K562 (cell line): ENCODE measurements around the gene ARHGAP26. TPM values are rescaled to one million over a fixed set of nuclear protein-coding genes. Genes with fewer than 3 reads are reported as not detected.

Source experiments
- ATAC-seq: fragments of 200-7000 bp; cut with Tn5 transposase; 3 replicates; pipeline ENCODE4 v1.9.1; 2020; ENCODE audit warnings: moderate library complexity
- BruUV-seq: library from RNA; stranded (reverse); fragments of 400-500 nt; replicated peaks from 2 replicates; lab custom pipeline; 2021; lab: Mats Ljungman, UMichigan
- CTCF ChIA-PET: fragments of 300-600 bp; formaldehyde crosslinking; extraction: SDS; loops from one replicate; lab custom pipeline; 2021; ENCODE audit warnings: low intra/inter-chr PET ratio; lab: Yijun Ruan, JAX
- POLR2A ChIA-PET: fragments of 300-600, 350-650 bp; sonication (Branson Sonifier 250); formaldehyde crosslinking; extraction: SDS; loops from one replicate; lab custom pipeline; 2021; ENCODE audit warnings: antibody characterized with exemption, inconsistent platforms; lab: Yijun Ruan, JAX
- DNase-seq, 4 experiments: peaks; one replicate each; pipeline versions ENCODE4 v3.0.0 to v3.0.0-alpha.2; 2011 to 2018; ENCODE audit warnings: low spot score in 3 of 4, mixed read lengths in 3 of 4; ENCODE audit errors: extremely low read depth in 1 of 4
- FAIRE-seq: peaks from 2 replicates; lab custom pipeline; 2011; peaks lifted over from hg19 to GRCh38; lab: Jason Lieb, UNC
- H2AFZ ChIP-seq: 2 replicates; pipeline ENCODE4 v1.6.0; 2011; ENCODE audit warnings: low read depth, low read length, control low read depth, inconsistent platforms
- H3K27ac ChIP-seq: fragments of 200-600 bp; 3 replicates; pipeline ENCODE4 v1.8.0; 2011; ENCODE audit warnings: low read depth, mild to moderate bottlenecking, control low read depth, inconsistent platforms, low read length, moderate library complexity, mixed read lengths; ENCODE audit errors: extremely low read depth
- H3K27me3 ChIP-seq, 2 experiments: fragments of 300-600 bp in 1 of 2; 2 replicates in 1 of 2; 3 replicates in 1 of 2; pipeline versions ENCODE4 v1.6.0 to v1.8.0; 2011; ENCODE audit warnings: inconsistent platforms in 2 of 2, low read length in 2 of 2, mild to moderate bottlenecking in 1 of 2, mixed read lengths in 1 of 2, moderate library complexity in 1 of 2; ENCODE audit not compliant: control insufficient read depth in 2 of 2, insufficient read depth in 2 of 2
- H3K36me3 ChIP-seq: fragments of 300-600 bp; 3 replicates; pipeline ENCODE4 v1.8.0; 2011; ENCODE audit warnings: mild to moderate bottlenecking, low read length, inconsistent platforms; ENCODE audit not compliant: control insufficient read depth, insufficient read depth
- H3K4me1 ChIP-seq, 2 experiments: fragments of 200-600 bp in 1 of 2; replicated peaks in 1 of 2; 2 replicates in 1 of 2; 3 replicates in 1 of 2; pipeline versions ENCODE4 v1.5.1 to v1.8.0; 2011; ENCODE audit warnings: inconsistent platforms in 2 of 2, low read length in 2 of 2, mild to moderate bottlenecking in 1 of 2, mixed read lengths in 1 of 2, moderate library complexity in 1 of 2; ENCODE audit not compliant: control insufficient read depth in 2 of 2, insufficient read depth in 2 of 2
- H3K4me2 ChIP-seq: 2 replicates; pipeline ENCODE4 v1.6.1; 2011; ENCODE audit warnings: low read length, control low read depth, inconsistent platforms, mixed read lengths; ENCODE audit not compliant: insufficient read depth
- H3K4me3 ChIP-seq: fragments of 200-600 bp; sonication (generic), shearing (Covaris generic); 2 replicates; pipeline ENCODE4 v1.5.1; 2016; ENCODE audit warnings: control low read depth, inconsistent platforms
- H3K79me2 ChIP-seq: fragments of 200-600 bp; 3 replicates; pipeline ENCODE4 v1.8.0; 2011; ENCODE audit warnings: low read length, inconsistent platforms; ENCODE audit not compliant: control insufficient read depth, insufficient read depth
- H3K9ac ChIP-seq, 2 experiments: 2 replicates each; pipeline versions ENCODE4 v1.6.0 to v1.6.1; 2011; ENCODE audit warnings: low read depth in 2 of 2, low read length in 2 of 2, control low read depth in 1 of 2, inconsistent platforms in 1 of 2, mild to moderate bottlenecking in 1 of 2, mixed read lengths in 1 of 2; ENCODE audit not compliant: insufficient read depth in 1 of 2
- H3K9me1 ChIP-seq: one replicate; pipeline ENCODE4 v1.6.0; 2011; ENCODE audit warnings: inconsistent platforms, mild to moderate bottlenecking, low read length, moderate library complexity; ENCODE audit not compliant: control insufficient read depth, insufficient read depth
- H3K9me3 ChIP-seq: replicated peaks from 2 replicates; pipeline ENCODE4 v1.5.1; 2011; ENCODE audit warnings: low read depth, low read length, inconsistent platforms; ENCODE audit not compliant: control insufficient read depth, insufficient read depth
- H4K20me1 ChIP-seq: replicated peaks from 2 replicates; pipeline ENCODE4 v1.6.1; 2011; ENCODE audit warnings: low read length, inconsistent platforms, mixed read lengths; ENCODE audit not compliant: control insufficient read depth, insufficient read depth
- CBX1 ChIP-seq: sonication (generic); IDR thresholded peaks from 2 replicates; pipeline ENCODE4 v1.6.1; 2016; ENCODE audit warnings: antibody characterized with exemption, low read depth, mild to moderate bottlenecking
- ELF1 ChIP-seq: fragments of 200-800 bp; sonication (Bioruptor generic); IDR thresholded peaks from 2 replicates; pipeline ENCODE4 v1.6.1; 2016; ENCODE audit warnings: missing genetic modification characterization, missing compliant biosample characterization
- FOXJ2 ChIP-seq: fragments of 200-800 bp; sonication (Bioruptor generic); IDR thresholded peaks from 2 replicates; pipeline ENCODE4 v1.6.1; 2016; ENCODE audit warnings: missing genetic modification characterization, missing compliant biosample characterization
- FUS ChIP-seq: fragments of 200-400 bp; formaldehyde crosslinking; optimal IDR thresholded peaks from 2 replicates; pipeline ENCODE3; 2017; ENCODE audit warnings: low read depth, low read length
- NFE2L1 ChIP-seq: fragments of 450-650 bp; IDR thresholded peaks from 2 replicates; pipeline ENCODE4 v1.6.1; 2016; ENCODE audit warnings: missing genetic modification characterization, low read depth, mild to moderate bottlenecking, missing compliant biosample characterization, moderate library complexity, borderline replicate concordance
- NR3C1 ChIP-seq: sonication (generic); formaldehyde crosslinking; IDR thresholded peaks from 2 replicates; pipeline ENCODE4 v1.8.1; 2022; ENCODE audit warnings: missing genetic modification reagents
- PHTF2 ChIP-seq: fragments of 250-450 bp; sonication (Bioruptor Pico); IDR thresholded peaks from 2 replicates; pipeline ENCODE4 v1.5.0; 2021; ENCODE audit warnings: mild to moderate bottlenecking
- SIN3A ChIP-seq, 2 experiments: fragments of 150-350 bp in 1 of 2; IDR thresholded peaks; 2 replicates each; pipeline ENCODE4 v1.6.1; 2011 to 2016; ENCODE audit warnings: borderline replicate concordance in 2 of 2, low read depth in 2 of 2, low read length in 2 of 2, mild to moderate bottlenecking in 2 of 2, moderate library complexity in 2 of 2; ENCODE audit not compliant: control insufficient read depth in 1 of 2
- TCFL5 ChIP-seq: fragments of 250-450 bp; sonication (Bioruptor Pico); conservative IDR thresholded peaks from 2 replicates; pipeline ENCODE4 v1.6.1; 2021; ENCODE audit warnings: mild to moderate bottlenecking, moderate library complexity, matching md5 sums
- ZNF175 ChIP-seq: fragments of 200-800 bp; sonication (Bioruptor generic); IDR thresholded peaks from 2 replicates; pipeline ENCODE4 v1.6.1; 2016; ENCODE audit warnings: low read depth, mild to moderate bottlenecking, missing genetic modification characterization, missing compliant biosample characterization
- ZNF583 ChIP-seq: fragments of 250-450 bp; sonication (Bioruptor Pico); IDR thresholded peaks from 2 replicates; pipeline ENCODE4 v1.4.0; 2020
- ZNF586 ChIP-seq: fragments of 450-650 bp; formaldehyde crosslinking; conservative IDR thresholded peaks from 2 replicates; pipeline ENCODE4 v1.4.0; 2020; ENCODE audit warnings: mild to moderate bottlenecking, moderate library complexity
- WGBS: fragments of 100-300 bp; shearing (Covaris generic); methylation state at CpG from one replicate; pipeline ENCODE4 v1.1.6; 2016; ENCODE audit warnings: low coverage, mixed read lengths; ENCODE audit not compliant: insufficient coverage; ENCODE audit errors: missing lambda C conversion rate; 5-methylcytosine and 5-hydroxymethylcytosine counted together
- in situ Hi-C: fragments of 300-500 bp; cut with MboI; formaldehyde crosslinking; loops from 4 replicates; pipeline ENCODE4 v1.15.0; 2018; ENCODE audit warnings: inconsistent platforms, mixed read lengths
- intact Hi-C: fragments of 100-400 bp; cut with micrococcal nuclease; formaldehyde crosslinking; loops from 2 replicates; pipeline ENCODE4 v1.14.2; 2022
- polyA plus RNA-seq, 8 experiments: library from polyadenylated mRNA; depleted of rRNA in 4 of 8; stranded (reverse) in 5 of 8; unstranded in 3 of 8; fragments of >200 nt; fragmentation: Nextera tagmentation in 2 of 8; fragmentation: Illumina TruSeq in 1 of 8; extraction: Ambion mirVana in 2 of 8; extraction: Trizol in 1 of 8; gene quantifications; 2 replicates each; pipeline versions ENCODE4 v1.2.1 to v1.2.3, GENCODE V29; 2011 to 2014; ENCODE audit warnings: inconsistent platforms in 1 of 8, missing spikeins in 1 of 8
- total RNA-seq, 7 experiments: library from RNA; depleted of rRNA in 6 of 7; stranded (reverse); fragments of >200 nt in 6 of 7; fragmentation: Illumina TruSeq in 2 of 7; extraction: Trizol in 2 of 7; gene quantifications; 2 replicates each; pipeline versions ENCODE4 v1.2.1 to v1.2.3, GENCODE V29; 2011 to 2021; ENCODE audit warnings: low replicate concordance in 1 of 7
- TF ChIP-seq, protein P1 (sequence below): fragments of 450-650 bp; formaldehyde crosslinking; IDR thresholded peaks from 2 replicates; pipeline ENCODE4 v1.4.0; 2020; ENCODE audit warnings: mild to moderate bottlenecking, mixed read lengths
- TF ChIP-seq, protein P2 (sequence below): fragments of 450-650 bp; IDR thresholded peaks from 2 replicates; pipeline ENCODE4 v1.6.1; 2016
- TF ChIP-seq, protein P3 (sequence below): sonication (generic); formaldehyde crosslinking; IDR thresholded peaks from 2 replicates; pipeline ENCODE4 v1.8.0; 2022; ENCODE audit warnings: mild to moderate bottlenecking, missing genetic modification reagents
- TF ChIP-seq, protein P4 (sequence below): IDR thresholded peaks from 2 replicates; pipeline ENCODE4 v1.6.1; 2012; ENCODE audit warnings: low read depth, low read length, improper control_type of control experiment, borderline replicate concordance

The ARHGAP26 gene
- total and polyA plus RNA-seq, 9 of the 15 experiments (the other 6 are each of a cell fraction or from before 2014, with no cell fraction given): 0.13 to 1.1 (median 0.55) TPM

DNA sequence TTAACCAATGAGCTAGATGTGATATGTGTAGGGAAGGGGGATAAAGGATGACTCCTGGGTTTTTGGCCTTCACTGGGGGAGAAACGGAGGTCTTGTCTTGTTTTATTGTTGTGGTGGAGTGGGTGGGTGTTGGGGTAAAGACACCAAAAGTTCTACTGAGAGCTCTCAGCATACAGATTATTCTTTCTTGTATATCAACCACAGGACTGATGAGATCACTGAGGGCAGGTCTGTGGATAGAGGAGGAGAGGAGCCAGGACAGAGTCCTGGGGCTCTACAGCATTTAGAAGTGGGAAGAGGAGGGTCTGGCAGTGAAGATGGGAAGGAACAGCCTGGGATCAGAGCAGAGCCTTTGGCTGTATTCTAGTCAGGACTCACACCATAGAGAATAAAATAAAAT lies 310.8 kb downstream of the ARHGAP26 start (continued):
- no peak for TF ChIP-seq TCFL5 (CRISPR knock-in tag)
- no peak for TF ChIP-seq SIN3A (IDR thresholded peaks at IDR 0.05; ENCODE audit: borderline replicate concordance in 2 of 2, control insufficient read depth in 1 of 2, low read depth in 2 of 2, low read length in 2 of 2)
- no peak for TF ChIP-seq CBX1
- TF ChIP-seq ZNF175 (CRISPR knock-in tag): no peak
- no peak for TF ChIP-seq ZNF583
- TF ChIP-seq NR3C1 (CRISPR knock-in tag): no peak
- no peak for TF ChIP-seq ZNF586 (CRISPR knock-in tag)
- TF ChIP-seq, protein P1, sequence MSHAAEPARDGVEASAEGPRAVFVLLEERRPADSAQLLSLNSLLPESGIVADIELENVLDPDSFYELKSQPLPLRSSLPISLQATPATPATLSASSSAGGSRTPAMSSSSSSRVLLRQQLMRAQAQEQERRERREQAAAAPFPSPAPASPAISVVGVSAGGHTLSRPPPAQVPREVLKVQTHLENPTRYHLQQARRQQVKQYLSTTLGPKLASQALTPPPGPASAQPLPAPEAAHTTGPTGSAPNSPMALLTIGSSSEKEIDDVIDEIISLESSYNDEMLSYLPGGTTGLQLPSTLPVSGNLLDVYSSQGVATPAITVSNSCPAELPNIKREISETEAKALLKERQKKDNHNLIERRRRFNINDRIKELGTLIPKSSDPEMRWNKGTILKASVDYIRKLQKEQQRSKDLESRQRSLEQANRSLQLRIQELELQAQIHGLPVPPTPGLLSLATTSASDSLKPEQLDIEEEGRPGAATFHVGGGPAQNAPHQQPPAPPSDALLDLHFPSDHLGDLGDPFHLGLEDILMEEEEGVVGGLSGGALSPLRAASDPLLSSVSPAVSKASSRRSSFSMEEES (CRISPR knock-in tag): no peak

DNA sequence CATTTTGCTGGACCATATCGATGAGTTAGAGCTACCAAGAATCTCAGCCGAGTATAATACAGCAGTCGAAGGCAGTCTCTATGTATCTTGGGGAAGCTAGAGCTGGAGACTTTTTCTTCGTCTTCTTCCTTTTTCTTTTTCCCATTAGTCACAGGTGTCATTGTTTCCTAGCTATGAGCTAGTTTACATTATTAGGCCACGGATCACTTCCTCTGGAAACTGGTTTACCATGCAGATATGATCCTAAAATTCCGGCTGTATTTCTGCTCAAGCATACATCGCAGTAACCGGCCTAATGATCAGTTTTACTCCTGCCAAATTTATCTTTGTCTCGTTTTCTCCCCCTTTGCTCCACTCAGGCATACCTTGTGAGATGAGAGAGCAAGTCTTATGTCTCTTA lies 312.8 kb downstream of the ARHGAP26 start:
- H3K9ac ChIP-seq: no peak overlapping the region
- intact Hi-C loops (no loop called here), in situ Hi-C loops (no loop called here)
- no peak overlapping the region for H2AFZ ChIP-seq
- ChIA-PET POLR2A (interaction anchor here (0.6 kb wide), 1 partner anchor 157 kb away, joined by 3 read pairs; no protein-coding TSS in a partner anchor), CTCF (no interaction called here)
- no peak overlapping the region for H3K27ac ChIP-seq
- no peak overlapping the region for H3K4me2 ChIP-seq
- H3K9me3 ChIP-seq: no peaks in the 10 kb centered on the region
- FAIRE-seq (no peak), ATAC-seq (no peak), DNase-seq (no peak)
- 0% methylated on average over 9 of the region's 9 CpGs for WGBS
- H3K4me3 ChIP-seq: no peak overlapping the region
- no TSS peak for BruUV-seq
- no peaks in the 10 kb centered on the region for H4K20me1 ChIP-seq
- H3K27me3 ChIP-seq: peaks cover 17 to 32% of the 10 kb centered on the region in 2 experiments; a peak in 4 of 5 replicates
- H3K36me3 ChIP-seq: no peaks in the 10 kb centered on the region
- no peaks in the 10 kb centered on the region for H3K4me1 ChIP-seq
- no peaks in the 10 kb centered on the region for H3K9me1 ChIP-seq
- H3K79me2 ChIP-seq: no peaks in the 10 kb centered on the region
- TF ChIP-seq NFE2L1 (tag) (no peak), FUS (no peak), FOXJ2 (tag) (no peak), ELF1 (tag) (no peak), PHTF2 (CRISPR knock-in tag) (no peak)
- TF ChIP-seq, protein P2, sequence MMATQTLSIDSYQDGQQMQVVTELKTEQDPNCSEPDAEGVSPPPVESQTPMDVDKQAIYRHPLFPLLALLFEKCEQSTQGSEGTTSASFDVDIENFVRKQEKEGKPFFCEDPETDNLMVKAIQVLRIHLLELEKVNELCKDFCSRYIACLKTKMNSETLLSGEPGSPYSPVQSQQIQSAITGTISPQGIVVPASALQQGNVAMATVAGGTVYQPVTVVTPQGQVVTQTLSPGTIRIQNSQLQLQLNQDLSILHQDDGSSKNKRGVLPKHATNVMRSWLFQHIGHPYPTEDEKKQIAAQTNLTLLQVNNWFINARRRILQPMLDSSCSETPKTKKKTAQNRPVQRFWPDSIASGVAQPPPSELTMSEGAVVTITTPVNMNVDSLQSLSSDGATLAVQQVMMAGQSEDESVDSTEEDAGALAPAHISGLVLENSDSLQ: no peak
- TF ChIP-seq, protein P3, sequence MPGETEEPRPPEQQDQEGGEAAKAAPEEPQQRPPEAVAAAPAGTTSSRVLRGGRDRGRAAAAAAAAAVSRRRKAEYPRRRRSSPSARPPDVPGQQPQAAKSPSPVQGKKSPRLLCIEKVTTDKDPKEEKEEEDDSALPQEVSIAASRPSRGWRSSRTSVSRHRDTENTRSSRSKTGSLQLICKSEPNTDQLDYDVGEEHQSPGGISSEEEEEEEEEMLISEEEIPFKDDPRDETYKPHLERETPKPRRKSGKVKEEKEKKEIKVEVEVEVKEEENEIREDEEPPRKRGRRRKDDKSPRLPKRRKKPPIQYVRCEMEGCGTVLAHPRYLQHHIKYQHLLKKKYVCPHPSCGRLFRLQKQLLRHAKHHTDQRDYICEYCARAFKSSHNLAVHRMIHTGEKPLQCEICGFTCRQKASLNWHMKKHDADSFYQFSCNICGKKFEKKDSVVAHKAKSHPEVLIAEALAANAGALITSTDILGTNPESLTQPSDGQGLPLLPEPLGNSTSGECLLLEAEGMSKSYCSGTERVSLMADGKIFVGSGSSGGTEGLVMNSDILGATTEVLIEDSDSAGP: no peak
- TF ChIP-seq, protein P4, sequence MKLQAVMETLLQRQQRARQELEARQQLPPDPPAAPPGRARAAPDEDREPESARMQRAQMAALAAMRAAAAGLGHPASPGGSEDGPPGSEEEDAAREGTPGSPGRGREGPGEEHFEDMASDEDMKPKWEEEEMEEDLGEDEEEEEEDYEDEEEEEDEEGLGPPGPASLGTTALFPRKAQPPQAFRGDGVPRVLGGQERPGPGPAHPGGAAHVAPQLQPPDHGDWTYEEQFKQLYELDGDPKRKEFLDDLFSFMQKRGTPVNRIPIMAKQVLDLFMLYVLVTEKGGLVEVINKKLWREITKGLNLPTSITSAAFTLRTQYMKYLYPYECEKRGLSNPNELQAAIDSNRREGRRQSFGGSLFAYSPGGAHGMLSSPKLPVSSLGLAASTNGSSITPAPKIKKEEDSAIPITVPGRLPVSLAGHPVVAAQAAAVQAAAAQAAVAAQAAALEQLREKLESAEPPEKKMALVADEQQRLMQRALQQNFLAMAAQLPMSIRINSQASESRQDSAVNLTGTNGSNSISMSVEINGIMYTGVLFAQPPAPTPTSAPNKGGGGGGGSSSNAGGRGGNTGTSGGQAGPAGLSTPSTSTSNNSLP: no peak
